ENCODE results near the gene HTT-AS.

HTT-AS gene

DNA sequence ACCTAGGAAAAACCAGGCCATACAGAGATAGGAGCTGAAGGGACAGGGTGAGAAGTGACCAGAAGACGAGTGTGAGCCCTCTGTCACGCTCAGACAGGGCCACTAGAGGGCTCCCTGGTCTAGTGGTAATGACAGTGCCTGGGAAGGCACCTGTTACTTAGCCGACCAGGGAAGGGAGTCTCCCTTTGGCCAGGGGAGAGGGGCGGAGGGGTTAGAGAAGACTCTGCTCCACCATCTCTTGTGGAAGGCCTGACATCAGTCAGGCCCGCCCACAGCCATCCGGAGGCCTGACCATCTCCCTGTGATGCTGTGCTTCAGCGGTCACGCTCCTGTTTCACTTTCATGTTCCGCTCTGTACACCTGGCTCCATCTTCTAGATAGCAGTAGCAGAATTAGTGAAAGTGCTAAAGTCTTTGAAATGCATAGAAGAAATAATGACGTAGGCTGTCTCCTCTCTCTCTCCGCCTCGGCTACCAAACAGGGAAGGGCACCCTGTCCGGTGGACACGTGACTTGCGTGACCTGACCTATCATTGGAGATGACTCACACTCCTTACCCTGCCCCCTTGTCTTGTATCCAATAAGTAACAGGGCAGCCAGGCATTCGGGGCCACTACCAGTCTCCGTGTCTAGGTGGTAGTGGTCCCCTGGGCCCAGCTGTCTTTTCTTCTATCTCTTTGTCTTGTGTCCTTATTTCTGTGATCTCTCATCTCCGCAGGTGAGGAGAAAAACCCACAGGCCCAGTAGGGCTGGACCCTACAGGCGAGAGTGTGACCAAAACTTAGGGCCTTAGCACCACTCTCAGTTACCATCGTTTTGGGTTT is 26.7 kb downstream of the HTT-AS start:
- H3K27ac ChIP-seq, result no peak overlapping the region
- no peak for TF ChIP-seq ZFX (IDR thresholded peaks at IDR 0.05; ENCODE audit: borderline replicate concordance)
- TF ChIP-seq, protein P1, sequence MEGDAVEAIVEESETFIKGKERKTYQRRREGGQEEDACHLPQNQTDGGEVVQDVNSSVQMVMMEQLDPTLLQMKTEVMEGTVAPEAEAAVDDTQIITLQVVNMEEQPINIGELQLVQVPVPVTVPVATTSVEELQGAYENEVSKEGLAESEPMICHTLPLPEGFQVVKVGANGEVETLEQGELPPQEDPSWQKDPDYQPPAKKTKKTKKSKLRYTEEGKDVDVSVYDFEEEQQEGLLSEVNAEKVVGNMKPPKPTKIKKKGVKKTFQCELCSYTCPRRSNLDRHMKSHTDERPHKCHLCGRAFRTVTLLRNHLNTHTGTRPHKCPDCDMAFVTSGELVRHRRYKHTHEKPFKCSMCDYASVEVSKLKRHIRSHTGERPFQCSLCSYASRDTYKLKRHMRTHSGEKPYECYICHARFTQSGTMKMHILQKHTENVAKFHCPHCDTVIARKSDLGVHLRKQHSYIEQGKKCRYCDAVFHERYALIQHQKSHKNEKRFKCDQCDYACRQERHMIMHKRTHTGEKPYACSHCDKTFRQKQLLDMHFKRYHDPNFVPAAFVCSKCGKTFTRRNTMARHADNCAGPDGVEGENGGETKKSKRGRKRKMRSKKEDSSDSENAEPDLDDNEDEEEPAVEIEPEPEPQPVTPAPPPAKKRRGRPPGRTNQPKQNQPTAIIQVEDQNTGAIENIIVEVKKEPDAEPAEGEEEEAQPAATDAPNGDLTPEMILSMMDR (IDR thresholded peaks at IDR 0.05), result peak; percentile 93

- no peak for TF ChIP-seq ZFX (IDR thresholded peaks at IDR 0.05; ENCODE audit: borderline replicate concordance)
- TF ChIP-seq, protein P1 (IDR thresholded peaks at IDR 0.05), result no peak
- H3K27ac ChIP-seq, result no peak overlapping the region
These were observed 27.7 kb downstream of the HTT-AS start for GRCh38 chr4:3046623-3047022.

DNA sequence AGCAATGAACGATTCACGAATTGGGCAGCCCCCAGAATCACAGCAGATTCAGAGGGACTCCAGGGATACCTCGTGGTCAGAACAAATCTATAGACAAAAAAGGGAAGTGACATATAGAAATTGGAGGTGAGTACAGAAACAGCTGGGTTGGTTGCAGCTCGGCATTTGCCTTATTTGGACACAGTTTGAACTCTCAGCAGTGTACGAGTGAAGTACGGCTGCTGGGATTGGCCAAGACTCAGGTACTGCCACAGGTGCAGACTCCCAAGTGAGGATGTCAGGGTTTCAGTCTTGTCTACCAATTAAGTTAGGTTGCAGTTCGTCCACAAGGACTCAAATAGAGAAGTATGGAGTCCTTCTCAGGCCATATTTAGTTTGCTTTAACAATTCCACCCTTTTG is 28.2 kb downstream of the HTT-AS start:
- H3K27ac ChIP-seq, result no peak overlapping the region

GRCh38 chr4:3044870-3045819 is 29.2 kb downstream of the HTT-AS start:
- TF ChIP-seq ZFX (IDR thresholded peaks at IDR 0.05; ENCODE audit: borderline replicate concordance), result no peak
- TF ChIP-seq, protein P1 (IDR thresholded peaks at IDR 0.05), result no peak
- H3K27ac ChIP-seq, result no peak overlapping the region

More for the DNA sequence above, 28.2 kb downstream of the HTT-AS start:
- TF ChIP-seq, protein P1 (IDR thresholded peaks at IDR 0.05), result no peak
- TF ChIP-seq ZFX (IDR thresholded peaks at IDR 0.05; ENCODE audit: borderline replicate concordance), result no peak

DNA sequence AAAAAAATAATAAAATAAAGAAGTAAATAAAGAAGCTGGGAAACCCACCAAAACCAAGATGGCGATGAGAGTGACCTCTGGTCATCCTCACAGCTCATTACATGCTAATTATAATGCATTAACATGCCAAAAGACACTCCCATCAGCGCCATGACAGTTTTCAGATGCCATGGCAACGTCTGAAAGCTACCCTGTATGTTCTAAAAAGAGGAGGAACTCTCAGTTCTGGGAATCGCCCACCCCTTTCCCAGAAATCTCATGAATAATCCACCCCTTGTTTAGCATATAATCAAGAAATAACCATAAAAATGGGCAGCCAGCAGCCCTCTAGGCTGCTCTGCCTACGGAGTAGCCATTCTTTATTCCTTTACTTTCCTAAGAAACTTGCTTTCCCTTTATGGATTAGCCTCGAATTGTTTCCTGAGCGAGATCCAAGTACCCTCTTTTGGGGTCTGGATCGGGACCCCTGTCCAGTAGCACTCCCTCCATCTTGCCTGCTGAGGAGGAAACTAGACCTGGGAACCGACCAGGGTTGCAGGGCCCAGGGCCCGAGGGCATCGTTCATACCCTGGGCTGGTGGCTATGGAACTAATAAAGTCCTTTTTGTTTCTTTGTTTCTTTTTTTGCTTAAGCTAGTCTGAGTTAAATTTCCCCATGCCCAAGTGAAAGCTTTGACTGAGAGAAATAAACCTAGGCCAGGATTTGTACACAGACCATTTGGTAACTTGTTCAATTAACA is 30.9 kb downstream of the HTT-AS start:
- H3K27ac ChIP-seq, result no peak overlapping the region
- TF ChIP-seq, protein P1 (IDR thresholded peaks at IDR 0.05), result no peak
- TF ChIP-seq ZFX (IDR thresholded peaks at IDR 0.05; ENCODE audit: borderline replicate concordance), result no peak

GRCh38 chr4:3042226-3042625 is 32.1 kb downstream of the HTT-AS start:
- TF ChIP-seq, protein P1 (IDR thresholded peaks at IDR 0.05), result no peak
- no peak for TF ChIP-seq ZFX (IDR thresholded peaks at IDR 0.05; ENCODE audit: borderline replicate concordance)
- peak overlapping the region; percentile 64 for H3K27ac ChIP-seq
